IPS-15b (cell line): ENCODE results near the gene BAG3.
A peak's percentile ranks its signal among the peaks of the same experiment; 100 is the strongest.

Source experiments
- H3K27me3 ChIP-seq: one replicate; pipeline ENCODE4 v1.6.1; 2013; ENCODE audit warnings: low read length; ENCODE audit not compliant: control insufficient read depth, insufficient read depth
- H3K36me3 ChIP-seq: one replicate; pipeline ENCODE4 v1.6.1; 2013; ENCODE audit warnings: low read length; ENCODE audit not compliant: control insufficient read depth, insufficient read depth
- H3K4me1 ChIP-seq: one replicate; pipeline ENCODE4 v1.6.1; 2013; ENCODE audit warnings: mild to moderate bottlenecking, low read length; ENCODE audit not compliant: control insufficient read depth, insufficient read depth
- H3K4me3 ChIP-seq: one replicate; pipeline ENCODE4 v1.5.1; 2013; ENCODE audit warnings: low read depth, low read length
- H3K9ac ChIP-seq: one replicate; pipeline ENCODE4 v1.6.1; 2013; ENCODE audit warnings: low read depth, mild to moderate bottlenecking, low read length
- H3K9me3 ChIP-seq: one replicate; pipeline ENCODE4 v1.6.1; 2013; ENCODE audit warnings: mild to moderate bottlenecking, low read length; ENCODE audit not compliant: control insufficient read depth, insufficient read depth

BAG3 gene

DNA sequence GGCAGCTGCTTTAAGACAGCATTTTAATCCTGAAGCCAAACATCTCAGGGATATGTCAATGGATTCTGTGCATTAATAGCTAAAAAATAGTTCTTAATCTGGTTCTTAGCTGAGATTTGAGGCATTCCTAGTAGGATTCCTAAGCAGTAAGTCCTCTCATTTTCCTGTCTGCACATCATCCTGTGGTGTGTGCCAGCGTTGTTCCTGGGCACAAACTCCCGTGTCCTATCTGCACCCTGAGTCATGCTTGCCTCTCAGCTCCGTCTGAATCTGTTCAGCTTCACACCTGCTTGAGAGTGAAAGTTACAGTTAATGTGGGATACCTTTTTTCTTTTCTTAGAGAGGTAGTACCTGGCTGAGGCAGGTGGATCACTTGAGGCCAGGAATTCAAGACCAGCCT, 19.5 kb downstream of the BAG3 start:
- Histone ChIP-seq H3K36me3 (peaks cover 12% of the 10 kb centered on the region), H3K9ac (no peak overlapping the region), H3K4me1 (peaks cover 14% of the 10 kb centered on the region), H3K4me3 (no peak overlapping the region), H3K27me3 (no peaks in the 10 kb centered on the region), H3K9me3 (no peaks in the 10 kb centered on the region)

DNA sequence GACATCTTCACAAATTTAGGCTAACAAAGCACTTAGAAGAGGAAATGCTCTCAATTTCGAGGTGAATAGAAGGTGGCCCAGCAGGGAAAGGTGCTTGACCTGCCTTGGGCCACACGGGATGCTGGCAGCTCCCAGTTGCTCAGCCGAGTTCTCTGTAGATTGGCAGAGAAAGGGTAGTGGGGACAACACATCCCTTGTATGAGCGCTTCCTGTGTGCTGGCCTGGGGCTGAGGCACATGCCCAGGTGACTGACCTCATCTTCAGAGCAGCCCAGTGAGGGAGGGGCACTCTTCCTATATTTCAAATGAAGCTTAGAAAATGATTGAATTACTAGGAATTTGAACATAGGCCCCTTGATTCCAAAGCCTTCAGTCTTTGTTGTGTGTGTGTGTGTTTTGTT, 20.2 kb downstream of the BAG3 start:
- Histone ChIP-seq H3K9ac (no peak overlapping the region), H3K9me3 (no peaks in the 10 kb centered on the region), H3K36me3 (peaks cover 12% of the 10 kb centered on the region), H3K4me3 (no peak overlapping the region), H3K27me3 (no peaks in the 10 kb centered on the region), H3K4me1 (peaks cover 14% of the 10 kb centered on the region)

DNA sequence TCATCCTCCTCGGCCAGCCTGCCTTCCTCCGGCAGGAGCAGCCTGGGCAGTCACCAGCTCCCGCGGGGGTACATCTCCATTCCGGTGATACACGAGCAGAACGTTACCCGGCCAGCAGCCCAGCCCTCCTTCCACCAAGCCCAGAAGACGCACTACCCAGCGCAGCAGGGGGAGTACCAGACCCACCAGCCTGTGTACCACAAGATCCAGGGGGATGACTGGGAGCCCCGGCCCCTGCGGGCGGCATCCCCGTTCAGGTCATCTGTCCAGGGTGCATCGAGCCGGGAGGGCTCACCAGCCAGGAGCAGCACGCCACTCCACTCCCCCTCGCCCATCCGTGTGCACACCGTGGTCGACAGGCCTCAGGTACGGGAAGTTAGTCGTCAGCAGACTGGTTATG, 21.1 kb downstream of the BAG3 start:
- peaks cover 13% of the 10 kb centered on the region for H3K4me1 ChIP-seq
- no peaks in the 10 kb centered on the region for H3K27me3 ChIP-seq
- H3K36me3 ChIP-seq, result peaks cover 18% of the 10 kb centered on the region
- no peaks in the 10 kb centered on the region for H3K9me3 ChIP-seq
- H3K4me3 ChIP-seq, result no peak overlapping the region
- H3K9ac ChIP-seq, result no peak overlapping the region

DNA sequence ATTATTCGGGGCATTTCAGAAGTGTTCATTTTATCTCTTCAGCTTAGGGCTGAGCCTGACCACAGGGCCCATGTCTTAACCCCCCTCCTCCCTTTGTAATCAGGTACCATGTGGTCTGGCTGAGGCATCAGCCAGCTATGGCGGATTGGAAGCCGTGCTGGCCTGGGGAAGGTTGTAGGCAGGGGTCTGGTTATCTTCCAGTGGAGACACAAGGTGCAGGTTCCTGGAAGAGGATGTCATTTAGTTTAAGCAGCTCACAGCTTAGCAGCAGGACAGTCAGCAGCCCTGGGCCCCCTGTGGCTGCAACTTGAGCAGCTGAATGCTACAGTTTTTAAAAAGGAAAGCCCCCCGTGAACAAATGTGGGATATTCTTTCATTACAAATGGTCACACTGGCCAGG, 22.1 kb downstream of the BAG3 start:
- H3K36me3 ChIP-seq, result peaks cover 20% of the 10 kb centered on the region
- no peak overlapping the region for H3K4me3 ChIP-seq
- no peak overlapping the region for H3K9ac ChIP-seq
- H3K4me1 ChIP-seq, result peaks cover 3% of the 10 kb centered on the region
- H3K27me3 ChIP-seq, result no peaks in the 10 kb centered on the region
- no peaks in the 10 kb centered on the region for H3K9me3 ChIP-seq

DNA sequence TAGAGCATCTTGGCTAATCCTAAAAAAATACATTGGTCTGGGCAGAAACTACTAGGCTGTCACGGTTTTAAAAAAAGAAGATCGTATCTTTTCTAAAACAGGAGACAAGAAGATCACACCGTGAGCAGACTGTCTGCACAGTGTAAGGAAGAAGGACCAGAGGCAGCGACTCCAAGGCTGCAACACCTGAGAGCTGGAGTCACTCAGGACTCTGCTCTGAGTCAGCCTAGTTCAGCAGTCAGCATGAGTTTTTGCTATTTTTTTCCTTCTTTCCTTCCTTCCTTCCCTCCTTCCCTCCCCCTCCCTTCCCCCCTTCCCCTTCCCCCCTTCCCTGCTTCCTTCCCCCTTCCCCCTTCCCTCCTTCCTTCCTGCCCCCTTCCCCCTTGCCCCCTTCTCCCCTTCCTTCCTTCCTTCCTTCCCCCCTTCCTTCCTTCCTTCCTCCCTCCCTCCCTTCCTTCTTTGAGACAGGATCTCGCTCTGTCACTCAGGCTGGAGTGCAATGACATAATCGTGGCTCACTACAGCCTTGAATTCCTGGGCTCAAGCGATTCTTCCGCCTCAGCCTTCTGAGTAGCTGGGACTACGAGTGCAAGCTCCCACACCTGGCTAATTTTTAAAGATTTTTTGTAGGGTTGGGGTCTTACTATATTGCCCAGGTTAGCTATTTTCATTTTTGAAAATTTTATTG, 24.4 kb downstream of the BAG3 start:
- Histone ChIP-seq H3K36me3 (peaks cover 16% of the 10 kb centered on the region), H3K4me3 (no peak overlapping the region), H3K4me1 (peaks cover 2% of the 10 kb centered on the region), H3K9ac (no peak overlapping the region), H3K9me3 (no peaks in the 10 kb centered on the region), H3K27me3 (no peaks in the 10 kb centered on the region)

DNA sequence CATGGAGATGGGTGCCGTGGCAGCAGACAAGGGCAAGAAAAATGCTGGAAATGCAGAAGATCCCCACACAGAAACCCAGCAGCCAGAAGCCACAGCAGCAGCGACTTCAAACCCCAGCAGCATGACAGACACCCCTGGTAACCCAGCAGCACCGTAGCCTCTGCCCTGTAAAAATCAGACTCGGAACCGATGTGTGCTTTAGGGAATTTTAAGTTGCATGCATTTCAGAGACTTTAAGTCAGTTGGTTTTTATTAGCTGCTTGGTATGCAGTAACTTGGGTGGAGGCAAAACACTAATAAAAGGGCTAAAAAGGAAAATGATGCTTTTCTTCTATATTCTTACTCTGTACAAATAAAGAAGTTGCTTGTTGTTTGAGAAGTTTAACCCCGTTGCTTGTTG, 25.9 kb downstream of the BAG3 start:
- Histone ChIP-seq H3K4me1 (peaks cover 2% of the 10 kb centered on the region), H3K36me3 (peaks cover 16% of the 10 kb centered on the region)

DNA sequence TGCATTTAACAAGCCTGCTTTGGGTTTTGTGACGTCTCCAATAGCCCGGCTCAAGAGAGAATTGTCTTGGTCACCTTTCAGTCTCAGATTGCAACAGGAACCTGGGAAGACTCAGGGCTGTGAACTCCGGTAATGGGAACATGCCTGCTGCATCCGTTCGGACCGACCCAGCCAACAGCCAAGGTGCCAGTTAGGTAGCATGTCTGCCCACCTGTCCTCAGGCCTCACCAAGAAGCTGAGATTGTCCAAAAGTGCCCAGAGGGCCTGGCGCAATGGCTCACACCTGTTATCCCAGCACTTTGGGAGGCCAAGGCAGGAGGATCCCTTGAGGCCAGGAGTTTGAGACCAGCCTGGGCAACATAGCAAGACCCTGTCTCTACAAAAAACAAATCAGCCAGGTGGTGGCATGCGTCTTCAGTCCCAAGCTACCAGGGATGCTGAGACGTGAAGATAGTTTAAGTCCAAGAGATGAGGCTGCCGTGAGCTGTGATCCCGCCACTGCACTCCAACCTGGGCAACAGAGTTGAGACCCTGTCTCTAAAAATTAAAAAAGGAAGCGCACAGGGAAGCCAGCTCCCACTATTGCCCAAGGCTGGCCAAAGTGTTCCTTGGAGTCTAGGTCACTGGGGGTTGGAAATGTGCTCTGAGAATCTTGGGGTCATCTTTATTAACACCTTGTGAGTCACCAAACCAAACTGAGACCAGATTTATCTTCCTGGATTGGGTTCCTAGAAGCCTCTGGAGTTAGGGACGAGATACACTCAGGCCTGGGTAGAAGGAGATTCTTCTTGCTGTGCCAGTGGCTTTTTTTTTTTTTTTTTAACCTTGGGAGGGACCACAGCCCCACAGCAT, 26.9 kb downstream of the BAG3 start:
- peaks cover 2% of the 10 kb centered on the region for H3K4me1 ChIP-seq
- H3K9me3 ChIP-seq, result no peaks in the 10 kb centered on the region
- no peak overlapping the region for H3K9ac ChIP-seq
- H3K4me3 ChIP-seq, result no peak overlapping the region
- no peaks in the 10 kb centered on the region for H3K27me3 ChIP-seq
- H3K36me3 ChIP-seq, result peaks cover 9% of the 10 kb centered on the region

More for the DNA sequence above, 25.9 kb downstream of the BAG3 start:
- Histone ChIP-seq H3K4me3 (no peak overlapping the region), H3K27me3 (no peaks in the 10 kb centered on the region), H3K9ac (no peak overlapping the region), H3K9me3 (no peaks in the 10 kb centered on the region)

DNA sequence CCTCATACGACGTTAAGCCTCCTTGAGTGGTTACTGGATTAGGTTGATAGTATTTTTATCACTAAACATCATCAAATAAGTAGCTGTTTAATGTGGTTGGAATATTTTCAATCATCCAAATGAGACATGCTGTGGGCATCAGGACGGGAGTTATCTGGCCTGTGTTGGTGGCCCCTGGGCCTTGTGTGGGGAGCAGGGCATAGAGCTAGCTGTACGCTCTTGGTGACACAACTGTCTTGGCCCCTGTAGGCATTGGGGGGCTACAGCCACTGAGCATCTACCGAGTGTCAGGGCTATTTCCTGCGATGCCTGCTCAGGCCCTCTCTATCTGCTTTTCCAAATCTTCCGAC, 28.3 kb downstream of the BAG3 start:
- H3K9ac ChIP-seq, result no peak overlapping the region
- no peaks in the 10 kb centered on the region for H3K27me3 ChIP-seq
- peaks cover 2% of the 10 kb centered on the region for H3K4me1 ChIP-seq

DNA sequence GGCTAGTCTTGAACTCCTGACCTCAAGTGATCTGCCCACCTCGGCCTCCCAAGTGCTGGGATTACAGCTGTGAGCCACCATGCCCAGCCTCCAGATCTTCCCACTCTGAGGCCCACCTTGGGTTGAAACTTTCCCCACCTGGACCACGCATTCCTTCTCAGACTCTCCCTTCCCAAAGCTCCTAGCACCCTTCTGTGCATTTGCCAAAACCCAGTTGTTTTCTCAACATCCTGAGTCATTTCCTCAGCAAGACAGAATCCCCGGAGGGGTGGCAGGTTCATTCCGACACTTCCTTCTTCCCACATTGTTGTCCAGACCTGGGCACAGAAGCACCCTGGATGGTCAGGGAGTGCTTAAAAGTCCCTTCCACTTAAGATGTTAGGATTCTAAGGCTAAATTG, 28.9 kb downstream of the BAG3 start:
- Histone ChIP-seq H3K4me3 (no peak overlapping the region), H3K9ac (no peak overlapping the region), H3K36me3 (peaks cover 9% of the 10 kb centered on the region), H3K4me1 (peaks cover 2% of the 10 kb centered on the region), H3K9me3 (no peaks in the 10 kb centered on the region), H3K27me3 (no peaks in the 10 kb centered on the region)

More for the DNA sequence above, 28.3 kb downstream of the BAG3 start:
- H3K4me3 ChIP-seq, result no peak overlapping the region
- H3K36me3 ChIP-seq, result peaks cover 9% of the 10 kb centered on the region
- H3K9me3 ChIP-seq, result no peaks in the 10 kb centered on the region

DNA sequence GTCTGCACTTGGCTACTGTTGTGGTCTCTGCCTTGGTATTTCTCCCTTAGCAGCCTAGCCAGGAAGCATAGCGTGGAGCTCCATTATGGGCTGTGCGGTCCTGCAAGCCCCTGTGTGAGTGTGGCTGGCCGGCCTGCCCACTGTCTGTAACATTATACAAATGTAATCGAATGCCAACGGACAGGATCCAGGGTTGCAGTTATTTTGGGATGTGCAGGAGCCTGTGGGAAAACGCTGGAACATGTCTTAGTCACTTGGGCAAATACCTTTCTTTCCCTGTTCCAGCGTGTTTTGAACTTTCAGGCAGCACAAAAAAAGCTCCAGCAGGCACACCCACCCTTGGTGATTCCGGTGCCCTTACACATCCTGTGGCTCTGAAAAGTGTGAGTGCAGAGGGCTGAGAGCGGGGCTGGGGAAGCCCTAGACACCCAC, 29.5 kb downstream of the BAG3 start:
- Histone ChIP-seq H3K9me3 (no peaks in the 10 kb centered on the region), H3K36me3 (peaks cover 9% of the 10 kb centered on the region), H3K27me3 (no peaks in the 10 kb centered on the region), H3K4me1 (no peaks in the 10 kb centered on the region), H3K9ac (no peak overlapping the region), H3K4me3 (no peak overlapping the region)

DNA sequence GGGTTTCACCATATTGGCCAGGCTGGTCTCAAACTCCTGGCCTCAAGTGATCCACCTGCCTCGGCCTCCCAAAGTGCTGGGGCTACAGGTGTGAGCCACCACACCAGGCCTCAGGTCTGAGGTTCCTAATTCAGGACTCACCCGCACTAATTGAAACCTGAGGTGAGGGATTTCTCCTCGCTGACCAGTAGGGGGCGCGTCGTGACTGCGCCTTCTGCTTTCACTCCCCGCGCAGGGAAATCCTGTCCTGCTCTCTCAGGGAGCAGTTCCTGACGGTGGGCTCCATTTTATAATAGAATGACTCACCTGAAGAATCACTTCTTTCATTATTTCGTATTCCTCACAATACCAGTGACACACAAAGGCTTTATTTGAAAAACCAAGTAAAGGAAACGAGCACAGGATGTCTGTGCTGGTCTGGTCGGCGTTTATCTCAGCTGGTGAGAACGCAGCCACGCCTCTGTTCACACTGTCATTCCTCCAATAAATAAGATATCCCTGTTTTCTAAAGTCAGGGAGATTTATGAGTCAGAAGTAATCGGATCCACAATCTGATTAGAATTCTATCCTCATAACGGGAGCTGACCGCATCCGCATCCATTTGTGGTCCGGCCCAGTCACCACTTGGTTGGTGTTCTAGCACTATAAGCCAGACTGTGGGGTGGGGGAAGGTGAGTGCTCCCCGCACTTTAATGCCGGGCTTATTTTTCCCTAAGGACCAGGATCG, 35.4 kb downstream of the BAG3 start:
- Histone ChIP-seq H3K4me1 (peaks cover 14% of the 10 kb centered on the region), H3K36me3 (no peaks in the 10 kb centered on the region), H3K9me3 (no peaks in the 10 kb centered on the region), H3K4me3 (peak overlapping the region; percentile 83), H3K9ac (peak overlapping the region; percentile 57), H3K27me3 (no peaks in the 10 kb centered on the region)
